Rectal smooth muscle tissue (tissue), 1 donor: Measurements from ENCODE around the gene SYCP2L.

Experiments used
- H3K27ac ChIP-seq: one replicate; pipeline ENCODE4 v1.7.0; 2013; ENCODE audit warnings: low read depth, low read length, inconsistent platforms
- H3K27me3 ChIP-seq: one replicate; pipeline ENCODE4 v1.7.0; 2013; ENCODE audit warnings: low read length; ENCODE audit not compliant: control insufficient read depth, insufficient read depth
- H3K36me3 ChIP-seq: one replicate; pipeline ENCODE4 v1.7.0; 2013; ENCODE audit warnings: low read length; ENCODE audit not compliant: control insufficient read depth, insufficient read depth
- H3K4me1 ChIP-seq: one replicate; pipeline ENCODE4 v1.7.0; 2013; ENCODE audit warnings: low read length; ENCODE audit not compliant: control insufficient read depth, insufficient read depth
- H3K4me3 ChIP-seq: one replicate; pipeline ENCODE4 v1.7.0; 2013; ENCODE audit warnings: low read length
- H3K9ac ChIP-seq: one replicate; pipeline ENCODE4 v1.7.0; 2013; ENCODE audit warnings: low read length

Gene SYCP2L

GRCh38 chr6:11018225-11018624 is 131.4 kb downstream of the SYCP2L start:
- no peaks in the 10 kb centered on the region for H3K36me3 ChIP-seq

GRCh38 chr6:11021003-11021402 is 134.2 kb downstream of the SYCP2L start:
- Histone ChIP-seq H3K36me3 (no peaks in the 10 kb centered on the region), H3K4me3 (no peak overlapping the region), H3K9ac (no peak overlapping the region), H3K27me3 (no peaks in the 10 kb centered on the region), H3K4me1 (no peaks in the 10 kb centered on the region), H3K27ac (no peak overlapping the region)

More at GRCh38 chr6:11018225-11018624, 131.4 kb downstream of the SYCP2L start:
- H3K27ac ChIP-seq = no peak overlapping the region
- no peak overlapping the region for H3K4me3 ChIP-seq
- no peaks in the 10 kb centered on the region for H3K27me3 ChIP-seq
- H3K9ac ChIP-seq = no peak overlapping the region
- no peaks in the 10 kb centered on the region for H3K4me1 ChIP-seq

GRCh38 chr6:11021714-11022113 is 134.9 kb downstream of the SYCP2L start:
- H3K36me3 ChIP-seq = no peaks in the 10 kb centered on the region
- H3K9ac ChIP-seq = no peak overlapping the region
- H3K27ac ChIP-seq = no peak overlapping the region
- no peak overlapping the region for H3K4me3 ChIP-seq
- no peaks in the 10 kb centered on the region for H3K4me1 ChIP-seq
- no peaks in the 10 kb centered on the region for H3K27me3 ChIP-seq

- Histone ChIP-seq H3K9ac (no peak overlapping the region), H3K36me3 (no peaks in the 10 kb centered on the region), H3K27ac (no peak overlapping the region), H3K4me3 (no peak overlapping the region), H3K4me1 (no peaks in the 10 kb centered on the region), H3K27me3 (no peaks in the 10 kb centered on the region)
These were observed 136.2 kb downstream of the SYCP2L start for GRCh38 chr6:11023032-11023431.
